Stomach (tissue), 4 donors: ENCODE data around the gene MAPKAPK2.

Source experiments
- CTCF ChIP-seq, 7 experiments: fragments of 450-650 bp in 4 of 7; fragments of 200-600 bp in 3 of 7; sonication (generic) in 3 of 7; IDR thresholded peaks; one replicate each; pipeline ENCODE4 v1.5.1; 2016 to 2019; ENCODE audit warnings: antibody characterized with exemption in 7 of 7, control low read depth in 2 of 7, mild to moderate bottlenecking in 1 of 7
- EP300 ChIP-seq: sonication (generic); formaldehyde crosslinking; IDR thresholded peaks from one replicate; pipeline ENCODE4 v1.6.1; 2017; ENCODE audit warnings: antibody characterized with exemption
- POLR2A ChIP-seq, 4 donors: fragments of 450-650 bp; IDR thresholded peaks; one replicate each; pipeline ENCODE4 v1.6.1; 2016; ENCODE audit warnings: antibody characterized with exemption in 4 of 4, control low read depth in 2 of 4, mild to moderate bottlenecking in 1 of 4, moderate library complexity in 1 of 4
- POLR2AphosphoS5 ChIP-seq, 3 donors: sonication (generic); formaldehyde crosslinking; IDR thresholded peaks; one replicate each; pipeline ENCODE4 v1.6.1; 2016; ENCODE audit warnings: antibody characterized with exemption in 3 of 3

- no peak for TF ChIP-seq CTCF (IDR thresholded peaks at IDR 0.05)
- peak in 1 of 3 donors; percentile 6 for TF ChIP-seq POLR2AphosphoS5 (IDR thresholded peaks at IDR 0.05)
- TF ChIP-seq EP300, result no peak
- no peak for TF ChIP-seq POLR2A (IDR thresholded peaks at IDR 0.05)
These were observed 15.8 kb downstream of the MAPKAPK2 start for GRCh38 chr1:206700445-206701036.
